Fibroblast of skin of back (primary cell): ENCODE data around the gene ARNT2.

Experiments
- DNase-seq: peaks from one replicate; pipeline ENCODE4 v3.0.0-alpha.2; 2013

The ARNT2 gene

GRCh38 chr15:80578871-80579270, 174.7 kb downstream of the ARNT2 start:
- DNase-seq, result no peak

- no peak for DNase-seq
Observed at GRCh38 chr15:80579611-80580010, 175.4 kb downstream of the ARNT2 start.

GRCh38 chr15:80580106-80580505, 175.9 kb downstream of the ARNT2 start:
- peak; percentile 69 for DNase-seq

GRCh38 chr15:80580536-80581260, 176.5 kb downstream of the ARNT2 start:
- DNase-seq, result no peak

GRCh38 chr15:80581976-80582375, 177.8 kb downstream of the ARNT2 start:
- no peak for DNase-seq

GRCh38 chr15:80582816-80583423, 178.7 kb downstream of the ARNT2 start:
- no peak for DNase-seq

- no peak for DNase-seq
Observed at GRCh38 chr15:80584561-80584964, 180.4 kb downstream of the ARNT2 start.

- no peak for DNase-seq
Observed at GRCh38 chr15:80584973-80585525, 180.9 kb downstream of the ARNT2 start.

- DNase-seq, result no peak
Observed at GRCh38 chr15:80585544-80586018, 181.4 kb downstream of the ARNT2 start.

- no peak for DNase-seq
Observed at GRCh38 chr15:80586161-80586560, 182.0 kb downstream of the ARNT2 start.

- DNase-seq, result no peak
Observed at GRCh38 chr15:80587007-80587406, 182.8 kb downstream of the ARNT2 start.

GRCh38 chr15:80587816-80588456, 183.8 kb downstream of the ARNT2 start:
- DNase-seq, result peak; percentile 25

- DNase-seq, result peak; percentile 85
Observed at GRCh38 chr15:80588801-80589200, 184.6 kb downstream of the ARNT2 start.

- DNase-seq, result no peak
Observed at GRCh38 chr15:80590761-80591355, 186.7 kb downstream of the ARNT2 start.

- DNase-seq, result no peak
Observed at GRCh38 chr15:80591471-80591870, 187.3 kb downstream of the ARNT2 start.

GRCh38 chr15:80591938-80592825, 188.0 kb downstream of the ARNT2 start:
- DNase-seq, result no peak

- no peak for DNase-seq
Observed at GRCh38 chr15:80593486-80594030, 189.4 kb downstream of the ARNT2 start.

- no peak for DNase-seq
Observed at GRCh38 chr15:80594091-80594889, 190.1 kb downstream of the ARNT2 start.

- DNase-seq, result no peak
Observed at GRCh38 chr15:80595396-80595795, 191.2 kb downstream of the ARNT2 start.

GRCh38 chr15:80596521-80596976, 192.4 kb downstream of the ARNT2 start:
- DNase-seq, result no peak

- no peak for DNase-seq
Observed at GRCh38 chr15:80597076-80597475, 192.9 kb downstream of the ARNT2 start.
